Right lobe of liver (tissue), 6 donors: ENCODE results near the gene ATG10. TPM values are rescaled to one million over a fixed set of nuclear protein-coding genes. Genes with fewer than 3 reads are reported as not detected.
"Not testable (repeated sequence)": the region's sequence is repeated elsewhere in the genome, so short reads cannot be mapped to it uniquely, and the experiment has no call there.

ENCODE experiments used
- ATAC-seq, 4 donors: fragments of 200-7000 bp; cut with Tn5 transposase; one replicate each; pipeline ENCODE4 v1.9.1; 2020; ENCODE audit warnings: mild to moderate bottlenecking in 4 of 4, moderate library complexity in 4 of 4
- DNase-seq, 3 donors: peaks; one replicate each; pipeline ENCODE4 v3.0.0-alpha.2; 2020
- H3K27ac ChIP-seq, 3 donors: fragments of 200-600 bp; one replicate each; pipeline ENCODE4 v1.8.0; 2022
- H3K27me3 ChIP-seq, 2 donors: fragments of 200-600 bp; one replicate each; pipeline ENCODE4 v1.8.0; 2022
- H3K36me3 ChIP-seq, 4 donors: fragments of 200-600 bp; sonication (generic) in 1 of 4; one replicate each; pipeline versions ENCODE4 v1.5.1 to v1.8.0; 2017 to 2022; ENCODE audit warnings: control low read depth in 1 of 4
- H3K4me1 ChIP-seq, 4 donors: fragments of 200-600 bp; sonication (generic) in 1 of 4; one replicate each; pipeline versions ENCODE4 v1.5.1 to v1.8.0; 2017 to 2022; ENCODE audit warnings: control low read depth in 1 of 4
- H3K4me3 ChIP-seq, 3 donors: fragments of 200-600 bp; one replicate each; pipeline ENCODE4 v1.8.0; 2022
- H3K9me3 ChIP-seq, 4 donors: fragments of 200-600 bp; sonication (generic) in 1 of 4; one replicate each; pipeline versions ENCODE4 v1.5.1 to v1.8.0; 2017 to 2022; ENCODE audit warnings: control low read depth in 1 of 4
- CTCF ChIP-seq, 4 donors: fragments of 200-600 bp in 3 of 4; fragments of 450-650 bp in 1 of 4; IDR thresholded peaks; one replicate each; pipeline versions ENCODE4 v1.5.1 to v1.8.0; 2016 to 2022; ENCODE audit warnings: antibody characterized with exemption in 4 of 4, mild to moderate bottlenecking in 2 of 4
- POLR2A ChIP-seq: fragments of 450-650 bp; IDR thresholded peaks from one replicate; pipeline ENCODE4 v1.6.1; 2017; ENCODE audit warnings: antibody characterized with exemption, mild to moderate bottlenecking
- WGBS: methylation state at CpG from one replicate; pipeline ENCODE4 v1.1.6; 2018; ENCODE audit warnings: low coverage, low lambda C conversion rate; ENCODE audit not compliant: insufficient coverage; ENCODE audit errors: missing lambda C conversion rate; 5-methylcytosine and 5-hydroxymethylcytosine counted together
- intact Hi-C, 2 donors: fragments of 100-400 bp; cut with DNase I; formaldehyde crosslinking; loops; one replicate each; pipeline versions ENCODE4 v1.11.2 to v1.14.1; 2022
- total RNA-seq, 6 experiments: library from RNA; depleted of rRNA in 2 of 6; stranded (reverse); fragments of >200 nt in 2 of 6; fragmentation: NEBNext Ultra II Directional in 3 of 6; extraction: Animal tissue kit (Norgen Biotek cat#: 25700) in 3 of 6; gene quantifications; one replicate each; pipeline versions ENCODE4 v1.1.0 to v1.2.4, GENCODE V29; 2016 to 2023
- donor health status: DM: no; HTN: yes; CAD: no.
- donor health status: DM: no; HTN: no; CAD: no.
- donor health status: DM: no; HTN: no; CAD: no.
- donor health status: DM: no; HTN: yes; CAD: no.
- donor health status: DM: no; HTN: yes; CAD: no.

ATG10 gene
- total RNA-seq, 6 experiments from 2014 or later = 2.9 to 8.0 (median 4.4) TPM

GRCh38 chr5:81986126-81986525, 14.3 kb downstream of the ATG10 start:
- no peak for ATAC-seq
- intact Hi-C loops = no loop called here
- Histone ChIP-seq H3K27ac (no peak overlapping the region), H3K27me3 (no peaks in the 10 kb centered on the region), H3K36me3 (no peaks in the 10 kb centered on the region), H3K4me1 (no peaks in the 10 kb centered on the region), H3K4me3 (no peak overlapping the region), H3K9me3 (no peaks in the 10 kb centered on the region)
- DNase-seq = no peak
- WGBS = 98% methylated on average over 9 of the region's 9 CpGs
- TF ChIP-seq CTCF (IDR thresholded peaks at IDR 0.05) = no peak
- TF ChIP-seq POLR2A = no peak

DNA sequence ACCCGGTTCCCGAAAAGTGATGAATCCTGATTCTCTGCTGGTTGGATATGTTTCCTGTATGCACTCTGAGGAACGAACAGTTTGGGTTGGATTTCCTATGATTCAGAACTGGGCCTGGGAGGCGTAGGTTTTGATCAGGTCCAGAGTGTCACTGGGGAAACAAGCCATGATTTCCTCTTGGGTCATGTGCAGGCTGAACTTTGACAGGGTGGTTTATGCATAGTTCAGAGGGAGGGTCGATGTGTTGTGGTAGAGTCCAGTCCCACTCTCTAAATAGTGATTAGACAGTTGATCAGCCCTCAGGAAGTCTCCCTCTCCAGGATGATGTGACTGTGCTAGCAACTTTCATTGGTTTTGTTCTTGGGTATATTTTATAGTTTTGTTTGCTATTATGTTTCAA, 17.4 kb downstream of the ATG10 start:
- DNase-seq = no peak
- H3K9me3 ChIP-seq = no peaks in the 10 kb centered on the region
- ATAC-seq = no peak
- intact Hi-C loops = no loop called here
- no peak overlapping the region for H3K4me3 ChIP-seq
- 64% methylated on average over 5 of the region's 5 CpGs for WGBS
- TF ChIP-seq CTCF (IDR thresholded peaks at IDR 0.05) (no peak), POLR2A (no peak)
- H3K4me1 ChIP-seq = no peaks in the 10 kb centered on the region
- H3K27ac ChIP-seq = no peak overlapping the region
- no peaks in the 10 kb centered on the region for H3K36me3 ChIP-seq
- no peaks in the 10 kb centered on the region for H3K27me3 ChIP-seq

DNA sequence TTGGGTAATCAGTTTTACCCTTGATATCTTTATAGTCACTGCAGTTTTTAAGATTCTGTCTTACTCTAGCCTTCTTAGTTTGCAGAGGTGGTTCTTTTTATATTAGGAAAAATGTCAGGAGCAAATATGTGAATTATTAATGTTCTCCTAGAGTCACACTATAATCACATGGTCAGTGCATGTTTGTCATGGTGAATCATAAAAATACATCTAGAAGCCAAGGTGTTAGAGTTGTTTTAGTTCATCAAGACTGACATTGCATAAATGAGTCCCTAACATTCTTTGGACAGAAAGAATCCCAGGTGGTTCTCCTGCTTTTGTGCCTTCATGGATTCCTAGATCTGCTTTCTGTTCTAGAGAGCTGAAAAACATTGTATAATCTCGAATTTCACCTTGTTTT, 22.9 kb downstream of the ATG10 start:
- H3K27ac ChIP-seq = no peak overlapping the region
- ATAC-seq = no peak
- no peaks in the 10 kb centered on the region for H3K27me3 ChIP-seq
- intact Hi-C loops = no loop called here
- TF ChIP-seq POLR2A (no peak), CTCF (IDR thresholded peaks at IDR 0.05) (no peak)
- 44% methylated on average over 1 of the region's 1 CpG for whole genome bisulfite sequencing
- H3K4me1 ChIP-seq = no peaks in the 10 kb centered on the region
- H3K9me3 ChIP-seq = no peaks in the 10 kb centered on the region
- no peak overlapping the region for H3K4me3 ChIP-seq
- no peaks in the 10 kb centered on the region for H3K36me3 ChIP-seq
- DNase-seq = no peak

DNA sequence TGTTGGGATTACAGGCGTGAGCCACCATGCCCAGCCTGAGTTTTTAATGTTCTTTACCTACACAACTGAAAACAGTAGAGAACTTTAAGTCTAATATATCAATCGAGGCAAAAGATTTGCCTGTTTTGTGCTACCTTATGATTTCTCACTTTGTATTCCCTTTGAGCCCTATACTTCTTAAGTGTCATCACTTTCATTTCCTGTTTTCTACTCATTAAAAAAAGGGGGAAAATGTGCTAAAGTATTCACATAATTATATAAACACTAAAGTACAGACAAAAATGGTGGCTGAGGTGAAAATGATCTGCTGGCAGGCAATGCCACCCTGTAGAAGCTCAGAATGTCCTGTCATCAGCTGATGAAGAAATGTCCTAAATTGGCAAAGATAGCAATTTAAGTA, 23.6 kb downstream of the ATG10 start:
- Histone ChIP-seq H3K4me1 (no peaks in the 10 kb centered on the region), H3K9me3 (no peaks in the 10 kb centered on the region), H3K4me3 (no peak overlapping the region), H3K27ac (no peak overlapping the region), H3K27me3 (no peaks in the 10 kb centered on the region), H3K36me3 (no peaks in the 10 kb centered on the region)
- DNase-seq = no peak
- intact Hi-C loops = no loop called here
- 96% methylated on average over 2 of the region's 2 CpGs for WGBS
- TF ChIP-seq POLR2A (no peak), CTCF (IDR thresholded peaks at IDR 0.05) (no peak)
- no peak for ATAC-seq

DNA sequence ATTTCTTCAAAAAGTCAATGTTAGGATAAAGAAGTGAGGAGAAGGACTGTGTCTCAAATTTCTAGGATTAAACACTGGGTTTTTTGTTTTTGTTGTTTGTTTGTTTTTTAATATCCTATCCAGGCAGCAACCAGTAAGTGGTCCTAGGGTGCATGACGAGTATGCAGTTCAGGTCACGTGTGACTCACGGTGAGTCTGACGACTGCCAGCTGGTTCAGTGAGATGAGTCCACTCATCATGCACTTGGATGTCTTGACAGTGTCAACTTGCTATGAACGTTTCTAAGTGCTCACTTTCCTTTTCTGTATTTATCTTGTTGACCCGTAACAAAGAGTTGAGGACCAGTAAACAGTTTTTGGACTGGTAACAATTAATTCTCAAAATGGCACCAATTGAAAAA, 32.7 kb downstream of the ATG10 start:
- WGBS = 77% methylated on average over 6 of the region's 6 CpGs
- no peaks in the 10 kb centered on the region for H3K9me3 ChIP-seq
- H3K4me1 ChIP-seq = no peaks in the 10 kb centered on the region
- intact Hi-C loops = no loop called here
- H3K36me3 ChIP-seq = no peaks in the 10 kb centered on the region
- DNase-seq = no peak
- ATAC-seq = no peak
- H3K27ac ChIP-seq = no peak overlapping the region
- TF ChIP-seq CTCF (IDR thresholded peaks at IDR 0.05) (no peak), POLR2A (no peak)
- H3K27me3 ChIP-seq = no peaks in the 10 kb centered on the region
- no peak overlapping the region for H3K4me3 ChIP-seq

DNA sequence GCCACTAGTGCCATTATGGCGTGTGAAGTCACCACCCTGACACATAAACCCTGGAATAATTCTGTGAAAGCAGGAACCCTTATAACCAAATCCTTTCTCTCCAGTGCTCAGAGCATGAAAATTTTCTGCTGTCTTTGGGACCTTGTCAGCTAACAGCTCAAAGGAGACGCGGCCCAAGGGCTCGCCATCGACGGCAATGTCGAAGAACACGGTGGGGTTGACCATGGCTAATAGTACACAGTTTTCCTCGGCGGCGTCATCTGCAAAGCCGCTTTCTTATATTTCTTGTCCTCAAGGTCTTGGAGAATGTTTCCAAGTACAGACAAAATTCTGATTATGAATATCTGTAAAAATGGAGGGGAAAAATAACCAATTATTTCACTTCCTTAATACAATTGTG, 38.0 kb downstream of the ATG10 start:
- WGBS = 96% methylated on average over 11 of the region's 12 CpGs
- DNase-seq, H3K4me3 ChIP-seq, H3K4me1 ChIP-seq, H3K27ac ChIP-seq, intact Hi-C loops, H3K36me3 ChIP-seq, ATAC-seq, H3K9me3 ChIP-seq, H3K27me3 ChIP-seq: not testable (repeated sequence)
